Skeletal muscle tissue (tissue), 4 donors: ENCODE data around the gene SYNE1. TPM values are rescaled to one million over a fixed set of nuclear protein-coding genes. Genes with fewer than 3 reads are reported as not detected.
"Not testable (repeated sequence)": the region's sequence is repeated elsewhere in the genome, so short reads cannot be mapped to it uniquely, and the experiment has no call there.

Source experiments
- H3K27ac ChIP-seq: one replicate; pipeline ENCODE4 v1.7.0; 2013; ENCODE audit warnings: mild to moderate bottlenecking, low read depth, low read length, inconsistent platforms
- H3K27me3 ChIP-seq, 3 donors: one replicate each; pipeline ENCODE4 v1.7.0; 2013; ENCODE audit warnings: low read length in 3 of 3; ENCODE audit not compliant: control insufficient read depth in 3 of 3, insufficient read depth in 3 of 3
- H3K36me3 ChIP-seq, 3 donors: one replicate each; pipeline ENCODE4 v1.7.0; 2013; ENCODE audit warnings: low read length in 3 of 3; ENCODE audit not compliant: control insufficient read depth in 3 of 3, insufficient read depth in 3 of 3
- H3K4me1 ChIP-seq, 3 donors: one replicate each; pipeline ENCODE4 v1.7.0; 2013; ENCODE audit warnings: low read length in 3 of 3, mild to moderate bottlenecking in 3 of 3; ENCODE audit not compliant: control insufficient read depth in 3 of 3, insufficient read depth in 3 of 3
- H3K4me3 ChIP-seq, 3 donors: one replicate each; pipeline ENCODE4 v1.7.0; 2013; ENCODE audit warnings: low read length in 3 of 3
- H3K9ac ChIP-seq, 3 donors: one replicate each; pipeline ENCODE4 v1.7.0; 2013; ENCODE audit warnings: low read length in 3 of 3, mild to moderate bottlenecking in 3 of 3, moderate library complexity in 2 of 3, low read depth in 1 of 3
- H3K9me3 ChIP-seq, 3 donors: one replicate each; pipeline ENCODE4 v1.7.0; 2013; ENCODE audit warnings: low read length in 3 of 3; ENCODE audit not compliant: control insufficient read depth in 3 of 3
- total RNA-seq: library from RNA; depleted of rRNA; stranded (reverse); fragments of >200 nt; gene quantifications from one replicate; pipeline ENCODE4 v1.2.3, GENCODE V29; 2014
- donor health status: Osteomylitis.

SYNE1 gene
- total RNA-seq, 1 donor from 2014 or later: 195 TPM

GRCh38 chr6:152631376-152631775, 5.8 kb downstream of the SYNE1 start:
- Histone ChIP-seq H3K27ac (no peak overlapping the region), H3K9ac (no peak overlapping the region), H3K4me3 (no peak overlapping the region), H3K4me1 (peaks cover 8 to 9% (median 8%) of the 10 kb centered on the region in 3 donors), H3K27me3 (peaks cover 0 to 9% (median 8%) of the 10 kb centered on the region in 3 donors), H3K9me3 (no peaks in the 10 kb centered on the region), H3K36me3 (no peaks in the 10 kb centered on the region)

- Histone ChIP-seq H3K9me3 (no peaks in the 10 kb centered on the region), H3K4me3 (no peak overlapping the region), H3K27ac (no peak overlapping the region), H3K27me3 (peaks cover 0 to 3% (median 2%) of the 10 kb centered on the region in 3 donors), H3K36me3 (no peaks in the 10 kb centered on the region), H3K9ac (no peak overlapping the region), H3K4me1 (peaks cover 2 to 4% (median 3%) of the 10 kb centered on the region in 3 donors)
These were observed 6.3 kb downstream of the SYNE1 start for GRCh38 chr6:152630832-152631231.

- Histone ChIP-seq H3K27me3 (no peaks in the 10 kb centered on the region), H3K9me3 (no peaks in the 10 kb centered on the region), H3K4me1 (no peaks in the 10 kb centered on the region)
These were observed 11.9 kb downstream of the SYNE1 start for GRCh38 chr6:152625213-152625612.

GRCh38 chr6:152614776-152615175, 22.4 kb downstream of the SYNE1 start:
- H3K4me1 ChIP-seq, H3K9me3 ChIP-seq, H3K27me3 ChIP-seq, H3K36me3 ChIP-seq, H3K9ac ChIP-seq, H3K4me3 ChIP-seq, H3K27ac ChIP-seq: not testable (repeated sequence)

More at GRCh38 chr6:152625213-152625612, 11.9 kb downstream of the SYNE1 start:
- no peak overlapping the region for H3K27ac ChIP-seq
- H3K4me3 ChIP-seq: no peak overlapping the region
- no peak overlapping the region for H3K9ac ChIP-seq
- no peaks in the 10 kb centered on the region for H3K36me3 ChIP-seq

GRCh38 chr6:152609125-152609670, 28.0 kb downstream of the SYNE1 start:
- Histone ChIP-seq H3K27me3 (no peaks in the 10 kb centered on the region), H3K4me3 (no peak overlapping the region), H3K9ac (no peak overlapping the region), H3K9me3 (no peaks in the 10 kb centered on the region), H3K36me3 (no peaks in the 10 kb centered on the region), H3K4me1 (no peaks in the 10 kb centered on the region), H3K27ac (no peak overlapping the region)

GRCh38 chr6:152605941-152606340, 31.2 kb downstream of the SYNE1 start:
- no peaks in the 10 kb centered on the region for H3K9me3 ChIP-seq
- H3K9ac ChIP-seq: no peak overlapping the region
- no peaks in the 10 kb centered on the region for H3K4me1 ChIP-seq
- H3K4me3 ChIP-seq: no peak overlapping the region
- H3K27me3 ChIP-seq: no peaks in the 10 kb centered on the region
- no peaks in the 10 kb centered on the region for H3K36me3 ChIP-seq
- no peak overlapping the region for H3K27ac ChIP-seq

GRCh38 chr6:152605342-152605741, 31.8 kb downstream of the SYNE1 start:
- Histone ChIP-seq H3K9me3 (no peaks in the 10 kb centered on the region), H3K4me3 (no peak overlapping the region), H3K4me1 (no peaks in the 10 kb centered on the region), H3K27ac (no peak overlapping the region), H3K9ac (no peak overlapping the region), H3K36me3 (no peaks in the 10 kb centered on the region), H3K27me3 (no peaks in the 10 kb centered on the region)

- Histone ChIP-seq H3K9ac (no peak overlapping the region), H3K4me1 (no peaks in the 10 kb centered on the region), H3K36me3 (no peaks in the 10 kb centered on the region), H3K4me3 (no peak overlapping the region), H3K9me3 (no peaks in the 10 kb centered on the region), H3K27ac (no peak overlapping the region), H3K27me3 (no peaks in the 10 kb centered on the region)
These were observed 33.3 kb downstream of the SYNE1 start for GRCh38 chr6:152603911-152604310.

GRCh38 chr6:152600022-152600421, 37.1 kb downstream of the SYNE1 start:
- Histone ChIP-seq H3K4me1 (no peaks in the 10 kb centered on the region), H3K36me3 (no peaks in the 10 kb centered on the region), H3K27me3 (no peaks in the 10 kb centered on the region), H3K27ac (no peak overlapping the region), H3K9ac (no peak overlapping the region), H3K9me3 (no peaks in the 10 kb centered on the region), H3K4me3 (no peak overlapping the region)

- no peak overlapping the region for H3K4me3 ChIP-seq
- no peaks in the 10 kb centered on the region for H3K4me1 ChIP-seq
- H3K9ac ChIP-seq: no peak overlapping the region
- H3K36me3 ChIP-seq: no peaks in the 10 kb centered on the region
- no peaks in the 10 kb centered on the region for H3K27me3 ChIP-seq
- H3K27ac ChIP-seq: no peak overlapping the region
- H3K9me3 ChIP-seq: no peaks in the 10 kb centered on the region
These were observed 38.1 kb downstream of the SYNE1 start for GRCh38 chr6:152598901-152599537.
